GM06990 (cell line): ENCODE data around the gene ZNF33A.
"Not testable (repeated sequence)": the region's sequence is repeated elsewhere in the genome, so short reads cannot be mapped to it uniquely, and the experiment has no call there.

ENCODE experiments used
- DNase-seq: peaks from one replicate; pipeline ENCODE4 v3.0.0-alpha.2; 2011; ENCODE audit not compliant: insufficient read length; ENCODE audit errors: extremely low read depth
- H3K27me3 ChIP-seq: replicated peaks from 2 replicates; pipeline ENCODE4 v1.6.0; 2011; ENCODE audit warnings: low read length; ENCODE audit not compliant: control insufficient read depth, insufficient read depth
- H3K36me3 ChIP-seq: 2 replicates; pipeline ENCODE4 v1.5.1; 2011; ENCODE audit warnings: low read length; ENCODE audit not compliant: control insufficient read depth, insufficient read depth
- H3K4me3 ChIP-seq: replicated peaks from 2 replicates; pipeline ENCODE4 v1.5.1; 2011; ENCODE audit warnings: low read depth, mild to moderate bottlenecking, control low read depth, low read length
- CTCF ChIP-seq: IDR thresholded peaks from 2 replicates; pipeline ENCODE4 v1.5.1; 2011; ENCODE audit warnings: low read length, control low read depth, mild to moderate bottlenecking, inconsistent platforms; ENCODE audit not compliant: insufficient read depth, poor library complexity, severe bottlenecking

Gene ZNF33A

GRCh38 chr10:37976880-37977203, 33.6 kb upstream of the ZNF33A start:
- no peak for DNase-seq
- peak overlapping the region; percentile 65 for H3K4me3 ChIP-seq
- no peaks in the 10 kb centered on the region for H3K27me3 ChIP-seq
- no peak for TF ChIP-seq CTCF
- H3K36me3 ChIP-seq = no peaks in the 10 kb centered on the region

- H3K27me3 ChIP-seq = no peaks in the 10 kb centered on the region
- no peaks in the 10 kb centered on the region for H3K36me3 ChIP-seq
- no peak overlapping the region for H3K4me3 ChIP-seq
- no peak for TF ChIP-seq CTCF
- DNase-seq = no peak
Measured at GRCh38 chr10:37991655-37992054, 18.8 kb upstream of the ZNF33A start.

GRCh38 chr10:37992083-37992482, 18.4 kb upstream of the ZNF33A start:
- DNase-seq = no peak
- no peaks in the 10 kb centered on the region for H3K36me3 ChIP-seq

GRCh38 chr10:37998920-37999319, 11.6 kb upstream of the ZNF33A start:
- not testable (repeated sequence) for H3K4me3 ChIP-seq, H3K36me3 ChIP-seq, H3K27me3 ChIP-seq, DNase-seq

More at GRCh38 chr10:37992083-37992482, 18.4 kb upstream of the ZNF33A start:
- Histone ChIP-seq H3K4me3 (no peak overlapping the region), H3K27me3 (no peaks in the 10 kb centered on the region)
- TF ChIP-seq CTCF = peak; percentile 19

GRCh38 chr10:38000474-38000873, 10.0 kb upstream of the ZNF33A start:
- not testable (repeated sequence) for DNase-seq, H3K36me3 ChIP-seq, H3K27me3 ChIP-seq, H3K4me3 ChIP-seq

- Histone ChIP-seq H3K36me3 (no peaks in the 10 kb centered on the region), H3K4me3 (no peak overlapping the region), H3K27me3 (no peaks in the 10 kb centered on the region)
- no peak for TF ChIP-seq CTCF
- no peak for DNase-seq
Measured at GRCh38 chr10:38003026-38003425, 7.4 kb upstream of the ZNF33A start.

- no peak for DNase-seq
- TF ChIP-seq CTCF = no peak
- H3K4me3 ChIP-seq = no peak overlapping the region
- no peaks in the 10 kb centered on the region for H3K36me3 ChIP-seq
- no peaks in the 10 kb centered on the region for H3K27me3 ChIP-seq
Measured at GRCh38 chr10:38003588-38003987, 6.9 kb upstream of the ZNF33A start.
